Measurements from ENCODE around the gene GTSF1L. TPM values are rescaled to one million over a fixed set of nuclear protein-coding genes. Genes with fewer than 3 reads are reported as not detected.

GTSF1L gene
- total and polyA plus RNA-seq, 4 donors = not detected

DNA sequence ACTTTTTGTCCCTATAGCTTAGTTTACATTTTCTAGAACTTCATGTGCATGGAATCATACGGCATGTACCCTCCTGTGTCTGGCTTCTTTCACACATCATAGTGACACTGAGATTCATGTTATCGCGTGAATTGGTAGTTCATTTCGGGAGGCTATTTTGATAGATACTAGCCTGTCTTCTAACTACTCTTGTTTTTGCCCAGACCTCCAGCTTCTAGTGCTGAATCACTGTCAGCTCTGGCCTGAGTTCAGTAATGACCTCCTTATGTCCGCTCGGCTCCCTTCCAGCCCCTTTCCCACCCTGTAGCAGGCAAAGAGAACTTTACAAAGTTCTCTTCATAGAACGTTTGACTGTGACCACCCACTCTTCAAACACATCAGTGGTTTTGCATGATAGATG lies 45.8 kb downstream of the GTSF1L start:
- no peaks in the 10 kb centered on the region for H3K27me3 ChIP-seq (ENCODE audit: control insufficient read depth in 3 of 3, insufficient read depth in 3 of 3, low read length in 2 of 3)
- no peak for ATAC-seq (ENCODE audit: insufficient read depth, low FRiP score)
- no peak overlapping the region for H3K27ac ChIP-seq (ENCODE audit: low read depth in 1 of 2, low read length in 1 of 2)

DNA sequence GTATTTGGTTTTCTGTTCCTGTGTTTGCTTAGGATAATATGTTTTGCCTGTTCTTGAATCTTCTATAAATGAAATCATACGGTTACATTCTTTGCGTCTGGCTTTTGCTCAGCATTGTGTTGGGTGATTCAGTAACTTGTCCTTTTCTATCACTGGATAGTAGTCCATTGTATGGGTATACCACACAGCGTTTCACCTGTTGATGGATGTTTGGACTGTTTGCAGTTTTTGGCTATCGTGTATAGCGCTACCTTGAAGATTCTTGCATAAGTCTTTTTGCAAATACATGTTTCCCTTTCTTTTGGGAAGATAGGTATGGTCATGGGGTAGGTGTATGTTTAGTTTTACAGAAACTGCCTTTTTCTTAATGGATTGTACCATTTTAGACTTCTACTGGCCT lies 50.4 kb downstream of the GTSF1L start:
- 94 to 96% methylated on average over 5 of the region's 5 CpGs for WGBS, 2 donors

More for the DNA sequence above, 45.8 kb downstream of the GTSF1L start:
- TF ChIP-seq, protein P1, sequence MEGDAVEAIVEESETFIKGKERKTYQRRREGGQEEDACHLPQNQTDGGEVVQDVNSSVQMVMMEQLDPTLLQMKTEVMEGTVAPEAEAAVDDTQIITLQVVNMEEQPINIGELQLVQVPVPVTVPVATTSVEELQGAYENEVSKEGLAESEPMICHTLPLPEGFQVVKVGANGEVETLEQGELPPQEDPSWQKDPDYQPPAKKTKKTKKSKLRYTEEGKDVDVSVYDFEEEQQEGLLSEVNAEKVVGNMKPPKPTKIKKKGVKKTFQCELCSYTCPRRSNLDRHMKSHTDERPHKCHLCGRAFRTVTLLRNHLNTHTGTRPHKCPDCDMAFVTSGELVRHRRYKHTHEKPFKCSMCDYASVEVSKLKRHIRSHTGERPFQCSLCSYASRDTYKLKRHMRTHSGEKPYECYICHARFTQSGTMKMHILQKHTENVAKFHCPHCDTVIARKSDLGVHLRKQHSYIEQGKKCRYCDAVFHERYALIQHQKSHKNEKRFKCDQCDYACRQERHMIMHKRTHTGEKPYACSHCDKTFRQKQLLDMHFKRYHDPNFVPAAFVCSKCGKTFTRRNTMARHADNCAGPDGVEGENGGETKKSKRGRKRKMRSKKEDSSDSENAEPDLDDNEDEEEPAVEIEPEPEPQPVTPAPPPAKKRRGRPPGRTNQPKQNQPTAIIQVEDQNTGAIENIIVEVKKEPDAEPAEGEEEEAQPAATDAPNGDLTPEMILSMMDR (IDR thresholded peaks at IDR 0.05; ENCODE audit: control extremely low read depth, extremely low read depth) = no peak
- H3K4me3 ChIP-seq = no peak overlapping the region
- WGBS, 2 donors = 90 to 95% methylated on average over 7 of the region's 7 CpGs
- no peak overlapping the region for H3K9ac ChIP-seq (ENCODE audit: insufficient read depth in 1 of 2, low read length in 2 of 2)
- no peaks in the 10 kb centered on the region for H3K9me3 ChIP-seq (ENCODE audit: control insufficient read depth in 4 of 4, insufficient read depth in 3 of 4, low read length in 3 of 4)
- no peaks in the 10 kb centered on the region for H3K4me1 ChIP-seq (ENCODE audit: control insufficient read depth in 5 of 5, insufficient read depth in 5 of 5, low read length in 5 of 5)
- no peak for DNase-seq
- H3K36me3 ChIP-seq (ENCODE audit: control insufficient read depth in 4 of 4, insufficient read depth in 4 of 4, low read length in 4 of 4) = no peaks in the 10 kb centered on the region

More for the DNA sequence above, 50.4 kb downstream of the GTSF1L start:
- H3K4me1 ChIP-seq (ENCODE audit: control insufficient read depth in 5 of 5, insufficient read depth in 5 of 5, low read length in 5 of 5) = no peaks in the 10 kb centered on the region
- H3K9ac ChIP-seq (ENCODE audit: insufficient read depth in 1 of 2, low read length in 2 of 2) = no peak overlapping the region
- no peaks in the 10 kb centered on the region for H3K27me3 ChIP-seq (ENCODE audit: control insufficient read depth in 3 of 3, insufficient read depth in 3 of 3, low read length in 2 of 3)
- H3K36me3 ChIP-seq (ENCODE audit: control insufficient read depth in 4 of 4, insufficient read depth in 4 of 4, low read length in 4 of 4) = no peaks in the 10 kb centered on the region
- TF ChIP-seq, protein P1 (IDR thresholded peaks at IDR 0.05; ENCODE audit: control extremely low read depth, extremely low read depth) = no peak
- ATAC-seq (ENCODE audit: insufficient read depth, low FRiP score) = no peak
- no peak for DNase-seq
- no peak overlapping the region for H3K27ac ChIP-seq (ENCODE audit: low read depth in 1 of 2, low read length in 1 of 2)
- no peak overlapping the region for H3K4me3 ChIP-seq
- no peaks in the 10 kb centered on the region for H3K9me3 ChIP-seq (ENCODE audit: control insufficient read depth in 4 of 4, insufficient read depth in 3 of 4, low read length in 3 of 4)

Other genes with a start within 250 kb of the GTSF1L start
- 10 to 100 TPM in 1 of 2 donors, 1 to 10 TPM in 1; 8.8 to 18.6 TPM for gene L3MBTL1, start 219.3 kb downstream of the GTSF1L start, total RNA-seq
- gene L3MBTL1, start 219.3 kb downstream of the GTSF1L start, polyA plus RNA-seq = 1 to 10 TPM; 1.7 to 4.4 TPM
- 1 to 10 TPM; 1.2 to 3.2 TPM for gene SGK2, start 168.0 kb downstream of the GTSF1L start, total RNA-seq
- gene SGK2, start 168.0 kb downstream of the GTSF1L start, polyA plus RNA-seq = under 1 TPM; 0.15 to 0.73 TPM
- gene IFT52, start 136.1 kb downstream of the GTSF1L start, total RNA-seq = 10 to 100 TPM; 28.7 to 49.0 TPM
- 10 to 100 TPM; 16.0 to 16.2 TPM for gene IFT52, start 136.1 kb downstream of the GTSF1L start, polyA plus RNA-seq
- 1 to 10 TPM; 2.1 to 4.7 TPM for gene MYBL2, start 59.9 kb downstream of the GTSF1L start, total RNA-seq
- gene MYBL2, start 59.9 kb downstream of the GTSF1L start, polyA plus RNA-seq = 1 to 10 TPM; 2.1 to 4.4 TPM
- 10 to 100 TPM; 12.0 to 25.5 TPM for gene TOX2, start 187.8 kb upstream of the GTSF1L start, total RNA-seq
- gene TOX2, start 187.8 kb upstream of the GTSF1L start, polyA plus RNA-seq = 10 to 100 TPM; 13.5 to 19.8 TPM

All from lung (tissue), 12 donors.